ENCODE data around the gene PTPRD.

The PTPRD gene

GRCh38 chr9:8859416-8859815 lies 1753.4 kb downstream of the PTPRD start:
- no peak overlapping the region for H3K4me3 ChIP-seq (ENCODE audit: low read length)
- no peak for DNase-seq (ENCODE audit: low read depth, low spot score)

GRCh38 chr9:8858596-8859161 lies 1754.1 kb downstream of the PTPRD start:
- DNase-seq (ENCODE audit: low read depth, low spot score) = no peak
- H3K4me3 ChIP-seq (ENCODE audit: low read length) = no peak overlapping the region

GRCh38 chr9:8857926-8858595 lies 1754.7 kb downstream of the PTPRD start:
- DNase-seq (ENCODE audit: low read depth, low spot score) = peak; percentile 9
- H3K4me3 ChIP-seq (ENCODE audit: low read length) = peak overlapping the region; percentile 18

- no peak for DNase-seq (ENCODE audit: low read depth, low spot score)
- peak overlapping the region; percentile 18 for H3K4me3 ChIP-seq (ENCODE audit: low read length)
Measured at GRCh38 chr9:8857068-8857925, 1755.5 kb downstream of the PTPRD start.

GRCh38 chr9:8856396-8857067 lies 1756.3 kb downstream of the PTPRD start:
- DNase-seq (ENCODE audit: low read depth, low spot score) = no peak
- H3K4me3 ChIP-seq (ENCODE audit: low read length) = no peak overlapping the region

GRCh38 chr9:8855046-8855445 lies 1757.8 kb downstream of the PTPRD start:
- DNase-seq (ENCODE audit: low read depth, low spot score) = no peak
- no peak overlapping the region for H3K4me3 ChIP-seq (ENCODE audit: low read length)

GRCh38 chr9:8852301-8852864 lies 1760.4 kb downstream of the PTPRD start:
- no peak for DNase-seq (ENCODE audit: low read depth, low spot score)
- no peak overlapping the region for H3K4me3 ChIP-seq (ENCODE audit: low read length)

GRCh38 chr9:8850914-8851313 lies 1761.9 kb downstream of the PTPRD start:
- no peak overlapping the region for H3K4me3 ChIP-seq (ENCODE audit: low read length)
- no peak for DNase-seq (ENCODE audit: low read depth, low spot score)

- DNase-seq (ENCODE audit: low read depth, low spot score) = no peak
- H3K4me3 ChIP-seq (ENCODE audit: low read length) = no peak overlapping the region
Measured at GRCh38 chr9:8845808-8846207, 1767.0 kb downstream of the PTPRD start.

GRCh38 chr9:8845376-8845775 lies 1767.4 kb downstream of the PTPRD start:
- no peak for DNase-seq (ENCODE audit: low read depth, low spot score)

GRCh38 chr9:8844549-8844948 lies 1768.3 kb downstream of the PTPRD start:
- no peak for DNase-seq (ENCODE audit: low read depth, low spot score)
- H3K4me3 ChIP-seq (ENCODE audit: low read length) = no peak overlapping the region

More at GRCh38 chr9:8845376-8845775, 1767.4 kb downstream of the PTPRD start:
- H3K4me3 ChIP-seq (ENCODE audit: low read length) = no peak overlapping the region

GRCh38 chr9:8842402-8843193 lies 1770.2 kb downstream of the PTPRD start:
- H3K4me3 ChIP-seq (ENCODE audit: low read length) = no peak overlapping the region
- DNase-seq (ENCODE audit: low read depth, low spot score) = no peak

- no peak for DNase-seq (ENCODE audit: low read depth, low spot score)
- H3K4me3 ChIP-seq (ENCODE audit: low read length) = no peak overlapping the region
Measured at GRCh38 chr9:8838136-8838535, 1774.7 kb downstream of the PTPRD start.

- H3K4me3 ChIP-seq (ENCODE audit: low read length) = no peak overlapping the region
- DNase-seq (ENCODE audit: low read depth, low spot score) = no peak
Measured at GRCh38 chr9:8835291-8835690, 1777.5 kb downstream of the PTPRD start.

- H3K4me3 ChIP-seq (ENCODE audit: low read length) = no peak overlapping the region
- DNase-seq (ENCODE audit: low read depth, low spot score) = no peak
Measured at GRCh38 chr9:8832955-8833354, 1779.8 kb downstream of the PTPRD start.

GRCh38 chr9:8832386-8832785 lies 1780.4 kb downstream of the PTPRD start:
- no peak overlapping the region for H3K4me3 ChIP-seq (ENCODE audit: low read length)
- DNase-seq (ENCODE audit: low read depth, low spot score) = no peak

GRCh38 chr9:8831568-8831967 lies 1781.2 kb downstream of the PTPRD start:
- H3K4me3 ChIP-seq (ENCODE audit: low read length) = no peak overlapping the region
- no peak for DNase-seq (ENCODE audit: low read depth, low spot score)

GRCh38 chr9:8826281-8826680 lies 1786.5 kb downstream of the PTPRD start:
- no peak overlapping the region for H3K4me3 ChIP-seq (ENCODE audit: low read length)
- DNase-seq (ENCODE audit: low read depth, low spot score) = no peak
